B cell (primary cell): ENCODE measurements around the gene DGCR2. TPM values are rescaled to one million over a fixed set of nuclear protein-coding genes. Genes with fewer than 3 reads are reported as not detected.

Experiments
- ATAC-seq: fragments of 200-7000 bp; cut with Tn5 transposase; one replicate; pipeline ENCODE4 v1.10.0; 2021; ENCODE audit warnings: low read depth, mild to moderate bottlenecking, moderate number of reproducible peaks, moderate library complexity
- CTCF ChIA-PET: fragments of 350-600 bp; sonication (Branson Sonifier 250); formaldehyde crosslinking; loops from one replicate; lab custom pipeline; 2021; ENCODE audit warnings: antibody characterized with exemption, inconsistent platforms; lab: Charles Lee
- POLR2A ChIA-PET: fragments of 350-600 bp; sonication (Branson Sonifier 250); formaldehyde crosslinking; loops from one replicate; lab custom pipeline; 2021; ENCODE audit warnings: antibody characterized with exemption; lab: Charles Lee
- DNase-seq: peaks from one replicate; pipeline ENCODE4 v3.0.0; 2013
- H2AFZ ChIP-seq: 2 replicates; pipeline ENCODE4 v1.6.1; 2012; ENCODE audit warnings: mild to moderate bottlenecking, low read depth, low read length; ENCODE audit not compliant: insufficient read depth, poor library complexity, severe bottlenecking
- H3K27ac ChIP-seq, 2 donors: 1 replicate in 1 of 2; 2 replicates in 1 of 2; pipeline ENCODE4 v1.5.1; 2012 to 2013; ENCODE audit warnings: low read length in 2 of 2, mild to moderate bottlenecking in 2 of 2, moderate library complexity in 1 of 2
- H3K27me3 ChIP-seq, 4 experiments: fragments of 200-600 bp in 1 of 4; sonication (generic) in 1 of 4; replicated peaks in 1 of 4; 1 replicate in 2 of 4; 2 replicates in 2 of 4; pipeline versions ENCODE4 v1.6.1 to v1.7.0; 2013 to 2016; ENCODE audit warnings: low read length in 3 of 4, mild to moderate bottlenecking in 2 of 4, mixed read lengths in 1 of 4, moderate library complexity in 1 of 4; ENCODE audit not compliant: insufficient read depth in 4 of 4, control insufficient read depth in 3 of 4; ENCODE audit errors: control extremely low read depth in 1 of 4
- H3K36me3 ChIP-seq, 2 experiments: replicated peaks in 1 of 2; 1 replicate in 1 of 2; 2 replicates in 1 of 2; pipeline versions ENCODE4 v1.6.1 to v1.7.1; 2013; ENCODE audit warnings: low read length in 1 of 2; ENCODE audit not compliant: insufficient read depth in 2 of 2, control insufficient read depth in 1 of 2; ENCODE audit errors: control extremely low read depth in 1 of 2, extremely low read depth in 1 of 2
- H3K4me1 ChIP-seq, 2 donors: fragments of 200-600 bp in 1 of 2; sonication (generic) in 1 of 2; 1 replicate in 1 of 2; 2 replicates in 1 of 2; pipeline versions ENCODE4 v1.5.1 to v1.6.1; 2013 to 2017; ENCODE audit warnings: low read length in 2 of 2; ENCODE audit not compliant: control insufficient read depth in 2 of 2, insufficient read depth in 2 of 2
- H3K4me2 ChIP-seq: replicated peaks from 2 replicates; pipeline ENCODE3; 2012; ENCODE audit warnings: mild to moderate bottlenecking, low read depth, low read length; ENCODE audit not compliant: poor library complexity, severe bottlenecking
- H3K4me3 ChIP-seq, 5 experiments: fragments of 200-600 bp in 1 of 5; sonication (generic) in 1 of 5; 1 replicate in 3 of 5; 2 replicates in 2 of 5; pipeline versions ENCODE4 v1.5.1 to v1.7.0; 2011 to 2016; ENCODE audit warnings: low read length in 4 of 5, mild to moderate bottlenecking in 4 of 5, low read depth in 2 of 5, control low read depth in 1 of 5, moderate library complexity in 1 of 5; ENCODE audit not compliant: insufficient read depth in 1 of 5; ENCODE audit errors: control extremely low read depth in 1 of 5, extremely low read depth in 1 of 5
- H3K79me2 ChIP-seq: fragments of 200-600 bp; sonication (generic); one replicate; pipeline ENCODE4 v1.6.0; 2016; ENCODE audit warnings: low read length; ENCODE audit not compliant: control insufficient read depth, insufficient read depth
- H3K9ac ChIP-seq: fragments of 200-600 bp; sonication (generic); 2 replicates; pipeline ENCODE4 v1.6.1; 2017; ENCODE audit warnings: mild to moderate bottlenecking, low read length, moderate library complexity
- H3K9me3 ChIP-seq, 3 donors: one replicate each; pipeline versions ENCODE4 v1.6.1 to v1.7.1; 2013; ENCODE audit warnings: low read length in 2 of 3; ENCODE audit not compliant: control insufficient read depth in 2 of 3, insufficient read depth in 1 of 3; ENCODE audit errors: control extremely low read depth in 1 of 3
- H4K20me1 ChIP-seq: 2 replicates; pipeline ENCODE4 v1.6.0; 2012; ENCODE audit warnings: mild to moderate bottlenecking, low read length; ENCODE audit not compliant: insufficient read depth, control insufficient read depth, poor library complexity, severe bottlenecking
- H3K27ac Mint-ChIP-seq: one replicate; pipeline ENCODE4 v1.8.0; 2021; ENCODE audit warnings: mixed read lengths
- H3K27me3 Mint-ChIP-seq: one replicate; pipeline ENCODE4 v1.8.0; 2021; ENCODE audit warnings: mixed read lengths
- H3K4me1 Mint-ChIP-seq: one replicate; pipeline ENCODE4 v1.8.0; 2021; ENCODE audit warnings: mixed read lengths
- H3K4me3 Mint-ChIP-seq: one replicate; pipeline ENCODE4 v1.8.0; 2021; ENCODE audit warnings: mixed read lengths
- H3K9me3 Mint-ChIP-seq: one replicate; pipeline ENCODE4 v1.8.0; 2022; ENCODE audit warnings: mixed read lengths; ENCODE audit not compliant: insufficient read depth
- CTCF ChIP-seq: fragments of 200-600 bp; IDR thresholded peaks from one replicate; pipeline ENCODE4 v1.8.0; 2022; ENCODE audit warnings: antibody characterized with exemption, mild to moderate bottlenecking
- EZH2 ChIP-seq: IDR thresholded peaks from 2 replicates; pipeline ENCODE4 v1.6.1; 2012; ENCODE audit warnings: borderline replicate concordance, low read depth, mild to moderate bottlenecking, moderate library complexity, low read length; ENCODE audit not compliant: insufficient read depth, poor library complexity, severe bottlenecking
- WGBS: methylation state at CpG from one replicate; pipeline ENCODE4 v1.1.5; 2013; ENCODE audit warnings: missing lambda C conversion rate; ENCODE audit not compliant: insufficient coverage; 5-methylcytosine and 5-hydroxymethylcytosine counted together
- intact Hi-C: fragments of 100-400 bp; cut with micrococcal nuclease; formaldehyde crosslinking; loops from one replicate; pipeline ENCODE4 v1.10.0; 2022
- polyA plus RNA-seq: library from polyadenylated mRNA; depleted of rRNA; stranded (reverse); fragments of >200 nt; gene quantifications from 2 replicates; pipeline ENCODE4 v1.2.3, GENCODE V29; 2012
- total RNA-seq, 2 donors: library from RNA; stranded (reverse); fragments of 120-200 nt in 1 of 2; gene quantifications; 1 replicate in 1 of 2; 2 replicates in 1 of 2; pipeline versions ENCODE4 v1.2.3 to v1.2.4, GENCODE V29; 2013 to 2022

DGCR2 gene
- total and polyA plus RNA-seq, 2 donors (not counting 1 experiment from before 2014, with no cell fraction given) = 28.8 to 49.5 TPM

- peaks cover 25 to 44% of the 10 kb centered on the region in 2 donors for H3K4me1 ChIP-seq
- no peak overlapping the region for H3K4me3 Mint-ChIP-seq
- no peak overlapping the region for H3K27ac Mint-ChIP-seq
- peak overlapping the region in 1 of 2 donors; percentile 43 for H3K27ac ChIP-seq
- H3K27me3 Mint-ChIP-seq = no peaks in the 10 kb centered on the region
- no peak for TF ChIP-seq EZH2
- TF ChIP-seq CTCF = no peak
- no peak for DNase-seq
- H3K27me3 ChIP-seq = no peaks in the 10 kb centered on the region
- no peak overlapping the region for H3K9ac ChIP-seq
- H3K4me2 ChIP-seq = no peak overlapping the region
- H3K36me3 ChIP-seq = peaks cover 0 to 5% of the 10 kb centered on the region in 2 experiments
- H3K4me3 ChIP-seq = no peak overlapping the region
- ATAC-seq = no peak
- intact Hi-C loops = loop anchor here (5.0 kb wide), 1 partner anchor 35 kb away; the partner anchor contains the start of gene ESS2
- H3K4me1 Mint-ChIP-seq = peaks cover 65% of the 10 kb centered on the region
- peaks cover 77% of the 10 kb centered on the region for H4K20me1 ChIP-seq
- H3K9me3 Mint-ChIP-seq = no peaks in the 10 kb centered on the region
- WGBS = 100% methylated on average over 3 of the region's 8 CpGs
- ChIA-PET POLR2A (no interaction called here), CTCF (interaction anchor here (0.5 to 1.5 kb wide), 5 partner anchors 12 to 1369 kb away, joined by 3 to 5 read pairs (median 3); no protein-coding TSS in a partner anchor)
- no peak overlapping the region for H2AFZ ChIP-seq
- no peaks in the 10 kb centered on the region for H3K9me3 ChIP-seq
- peaks cover 97% of the 10 kb centered on the region for H3K79me2 ChIP-seq
Observed at GRCh38 chr22:19107730-19108074, 14.5 kb downstream of the DGCR2 start.

- 77% methylated on average over 1 of the region's 3 CpGs for WGBS
- peaks cover 97% of the 10 kb centered on the region for H3K79me2 ChIP-seq
- intact Hi-C loops = loop anchor here (1.0 to 5.0 kb wide), 2 partner anchors 35 to 523 kb away; partner anchors contain the start of gene ESS2
- H4K20me1 ChIP-seq = peaks cover 82% of the 10 kb centered on the region
- H3K9me3 ChIP-seq = no peaks in the 10 kb centered on the region
- Mint-ChIP-seq H3K27ac (no peak overlapping the region), H3K4me1 (peaks cover 62% of the 10 kb centered on the region), H3K9me3 (no peaks in the 10 kb centered on the region), H3K27me3 (no peaks in the 10 kb centered on the region), H3K4me3 (no peak overlapping the region)
- no peak overlapping the region for H3K4me3 ChIP-seq
- H3K27ac ChIP-seq = no peak overlapping the region
- DNase-seq = no peak
- CTCF ChIA-PET = interaction anchor here (0.5 to 1.1 kb wide), 2 partner anchors 37 to 143 kb away, joined by 3 to 4 read pairs; partner anchors contain the start of gene ESS2
- H3K36me3 ChIP-seq = peaks cover 0 to 5% of the 10 kb centered on the region in 2 experiments
- POLR2A ChIA-PET = no interaction called here
- H2AFZ ChIP-seq = no peak overlapping the region
- H3K27me3 ChIP-seq = no peaks in the 10 kb centered on the region
- no peak for TF ChIP-seq EZH2
- no peak for TF ChIP-seq CTCF
- H3K9ac ChIP-seq = no peak overlapping the region
- no peak overlapping the region for H3K4me2 ChIP-seq
- ATAC-seq = no peak
- peaks cover 25 to 41% of the 10 kb centered on the region in 2 donors for H3K4me1 ChIP-seq
Observed at GRCh38 chr22:19106886-19107729, 15.1 kb downstream of the DGCR2 start.
